GM21529 (cell line): ENCODE data around the gene NFATC1.

Source experiments
- ATAC-seq: cut with Tn5 transposase; IDR thresholded peaks from one replicate; pipeline ENCODE4 v1.9.1; 2021; ENCODE audit not compliant: unreplicated experiment

NFATC1 gene

GRCh38 chr18:79516441-79516931, 120.8 kb downstream of the NFATC1 start:
- ATAC-seq = no peak

GRCh38 chr18:79517341-79517740, 121.6 kb downstream of the NFATC1 start:
- no peak for ATAC-seq

- ATAC-seq = no peak
Measured at GRCh38 chr18:79518028-79518682, 122.4 kb downstream of the NFATC1 start.

GRCh38 chr18:79518683-79519128, 123.0 kb downstream of the NFATC1 start:
- no peak for ATAC-seq

- ATAC-seq = no peak
Measured at GRCh38 chr18:79519751-79520477, 124.2 kb downstream of the NFATC1 start.

GRCh38 chr18:79520478-79521390, 125.0 kb downstream of the NFATC1 start:
- no peak for ATAC-seq

- ATAC-seq = no peak
Measured at GRCh38 chr18:79521416-79522205, 125.9 kb downstream of the NFATC1 start.

GRCh38 chr18:79522451-79523205, 126.9 kb downstream of the NFATC1 start:
- peak; percentile 8 for ATAC-seq

- ATAC-seq = peak; percentile 48
Measured at GRCh38 chr18:79523206-79523735, 127.5 kb downstream of the NFATC1 start.

- peak; percentile 67 for ATAC-seq
Measured at GRCh38 chr18:79523736-79524180, 128.0 kb downstream of the NFATC1 start.

- peak; percentile 30 for ATAC-seq
Measured at GRCh38 chr18:79524181-79525078, 128.7 kb downstream of the NFATC1 start.

- no peak for ATAC-seq
Measured at GRCh38 chr18:79525556-79526467, 130.1 kb downstream of the NFATC1 start.

- no peak for ATAC-seq
Measured at GRCh38 chr18:79526468-79527460, 131.0 kb downstream of the NFATC1 start.

- ATAC-seq = no peak
Measured at GRCh38 chr18:79527656-79528315, 132.1 kb downstream of the NFATC1 start.

GRCh38 chr18:79528316-79528695, 132.6 kb downstream of the NFATC1 start:
- no peak for ATAC-seq

- no peak for ATAC-seq
Measured at GRCh38 chr18:79528846-79529245, 133.1 kb downstream of the NFATC1 start.
